RWPE2 (cell line): ENCODE measurements around the gene HIPK2.

Experiments used
- ATAC-seq: fragments of 200-7000 bp; cut with Tn5 transposase; 3 replicates; pipeline ENCODE4 v1.9.1; 2021; ENCODE audit warnings: low read depth
- DNase-seq: peaks from one replicate; pipeline ENCODE4 v3.0.0-alpha.2; 2020; ENCODE audit warnings: low spot score
- H3K27ac ChIP-seq: fragments of 450-650 bp; 2 replicates; pipeline ENCODE4 v1.5.1; 2017; ENCODE audit warnings: mild to moderate bottlenecking; ENCODE audit not compliant: poor library complexity, severe bottlenecking
- H3K27me3 ChIP-seq: fragments of 250-450 bp; sonication (Bioruptor Pico); 2 replicates; pipeline ENCODE4 v1.5.1; 2021; ENCODE audit warnings: mild to moderate bottlenecking, moderate library complexity; ENCODE audit not compliant: insufficient read depth, poor library complexity, severe bottlenecking
- H3K36me3 ChIP-seq: fragments of 250-450 bp; sonication (Bioruptor Pico); 2 replicates; pipeline ENCODE4 v1.5.1; 2020; ENCODE audit warnings: low read depth, mild to moderate bottlenecking, moderate library complexity
- H3K4me1 ChIP-seq: fragments of 250-450 bp; sonication (Bioruptor Pico); 2 replicates; pipeline ENCODE4 v1.5.1; 2021; ENCODE audit warnings: mild to moderate bottlenecking, moderate library complexity; ENCODE audit not compliant: insufficient read depth, poor library complexity, severe bottlenecking
- H3K4me3 ChIP-seq: fragments of 250-450 bp; sonication (Bioruptor Pico); 2 replicates; pipeline ENCODE4 v1.5.1; 2021; ENCODE audit warnings: mild to moderate bottlenecking, moderate library complexity; ENCODE audit not compliant: severe bottlenecking
- H3K9me3 ChIP-seq: fragments of 250-450 bp; sonication (Bioruptor Pico); 2 replicates; pipeline ENCODE4 v1.5.1; 2021; ENCODE audit warnings: mild to moderate bottlenecking, moderate library complexity; ENCODE audit not compliant: severe bottlenecking
- CTCF ChIP-seq: fragments of 450-650 bp; IDR thresholded peaks from one replicate; pipeline ENCODE4 v1.5.1; 2017; ENCODE audit warnings: mild to moderate bottlenecking, moderate library complexity; ENCODE audit not compliant: poor library complexity, severe bottlenecking

Gene HIPK2

GRCh38 chr7:139542308-139543151, 235.3 kb downstream of the HIPK2 start:
- H3K27ac ChIP-seq = no peak overlapping the region
- no peak for DNase-seq
- no peak overlapping the region for H3K4me3 ChIP-seq
- H3K36me3 ChIP-seq = no peaks in the 10 kb centered on the region
- H3K4me1 ChIP-seq = no peaks in the 10 kb centered on the region
- no peak for ATAC-seq
- TF ChIP-seq CTCF = no peak
- H3K27me3 ChIP-seq = no peaks in the 10 kb centered on the region
- no peaks in the 10 kb centered on the region for H3K9me3 ChIP-seq

GRCh38 chr7:139541600-139542307, 236.0 kb downstream of the HIPK2 start:
- H3K9me3 ChIP-seq = no peaks in the 10 kb centered on the region
- no peaks in the 10 kb centered on the region for H3K4me1 ChIP-seq
- no peak for DNase-seq
- TF ChIP-seq CTCF = no peak
- no peak overlapping the region for H3K27ac ChIP-seq
- no peaks in the 10 kb centered on the region for H3K27me3 ChIP-seq
- H3K36me3 ChIP-seq = no peaks in the 10 kb centered on the region
- ATAC-seq = no peak; the same call in 2 of the 3 replicates
- H3K4me3 ChIP-seq = no peak overlapping the region

- H3K36me3 ChIP-seq = no peaks in the 10 kb centered on the region
- no peak for TF ChIP-seq CTCF
- H3K9me3 ChIP-seq = no peaks in the 10 kb centered on the region
- H3K27ac ChIP-seq = no peak overlapping the region
- ATAC-seq (no peak; the same call in 2 of the 3 replicates), DNase-seq (no peak)
- no peak overlapping the region for H3K4me3 ChIP-seq
- no peaks in the 10 kb centered on the region for H3K27me3 ChIP-seq
- no peaks in the 10 kb centered on the region for H3K4me1 ChIP-seq
These were observed 237.6 kb downstream of the HIPK2 start for GRCh38 chr7:139540203-139540602.

- TF ChIP-seq CTCF = no peak
- Histone ChIP-seq H3K4me1 (no peaks in the 10 kb centered on the region), H3K4me3 (no peak overlapping the region), H3K36me3 (no peaks in the 10 kb centered on the region), H3K27ac (no peak overlapping the region), H3K27me3 (peaks cover under 1% of the 10 kb centered on the region), H3K9me3 (no peaks in the 10 kb centered on the region)
- no peak for DNase-seq
- no peak for ATAC-seq
These were observed 238.7 kb downstream of the HIPK2 start for GRCh38 chr7:139538881-139539635.
